Pancreas (tissue), 10 donors: Measurements from ENCODE around the gene NUDT7. TPM values are rescaled to one million over a fixed set of nuclear protein-coding genes. Genes with fewer than 3 reads are reported as not detected.
A peak's percentile ranks its signal among the peaks of the same experiment; 100 is the strongest.

Experiments
- ATAC-seq, 4 donors: fragments of 200-7000 bp; cut with Tn5 transposase; one replicate each; pipeline versions ENCODE4 v1.8.0 to v1.9.1; 2020; ENCODE audit warnings: mild to moderate bottlenecking in 4 of 4, moderate library complexity in 4 of 4
- DNase-seq, 6 donors: peaks; one replicate each; pipeline ENCODE4 v3.0.0-alpha.2; 2020
- FAIRE-seq: peaks from 2 replicates; lab custom pipeline; 2012; peaks lifted over from hg19 to GRCh38; lab: Jason Lieb, UNC
- H3K27ac ChIP-seq, 4 donors: fragments of 200-600 bp; sonication (generic); 1 replicate in 3 of 4; 2 replicates in 1 of 4; pipeline versions ENCODE4 v1.5.0 to v1.8.0; 2020
- H3K27me3 ChIP-seq, 4 donors: fragments of 200-600 bp; one replicate each; pipeline ENCODE4 v1.8.0; 2021
- H3K36me3 ChIP-seq, 3 donors: fragments of 200-600 bp; sonication (generic) in 1 of 3; one replicate each; pipeline versions ENCODE4 v1.5.0 to v1.8.0; 2020 to 2021
- H3K4me1 ChIP-seq, 3 donors: fragments of 200-600 bp; one replicate each; pipeline ENCODE4 v1.8.0; 2021
- H3K4me3 ChIP-seq, 4 donors: fragments of 200-600 bp; sonication (generic) in 2 of 4; one replicate each; pipeline versions ENCODE4 v1.5.0 to v1.8.0; 2020 to 2021
- H3K9me3 ChIP-seq, 4 donors: fragments of 200-600 bp; one replicate each; pipeline ENCODE4 v1.8.0; 2021
- CTCF ChIP-seq, 4 donors: fragments of 200-600 bp; sonication (generic) in 3 of 4; IDR thresholded peaks; one replicate each; pipeline versions ENCODE4 v1.5.0 to v1.8.0; 2021; ENCODE audit warnings: antibody characterized with exemption in 4 of 4
- WGBS, 2 donors: extraction: QIAGEN DNeasy Blood & Tissue Kit; methylation state at CpG; one replicate each; pipeline ENCODE4 v1.1.7; 2013; 5-methylcytosine and 5-hydroxymethylcytosine counted together
- intact Hi-C, 3 donors: fragments of 100-400 bp; cut with DNase I; formaldehyde crosslinking; loops; one replicate each; pipeline versions ENCODE4 v1.11.1 to v1.14.2; 2022
- polyA plus RNA-seq, 2 donors: library from polyadenylated mRNA; stranded (reverse); fragments of 200-250 nt; gene quantifications; one replicate each; pipeline ENCODE4 v1.2.3, GENCODE V29; 2013
- total RNA-seq, 6 donors: library from RNA; stranded (reverse); fragmentation: NEBNext Ultra II Directional in 4 of 6; extraction: Animal tissue kit (Norgen Biotek cat#: 25700) in 4 of 6; gene quantifications; one replicate each; pipeline versions ENCODE4 v1.2.1 to v1.2.4, GENCODE V29; 2021 to 2023
- donor health status: healthy with polysubstance abuse.
- donor health status: DM: no; HTN: no; CAD: no; lungs with moderate emphysema.
- donor health status: DM: no; HTN: no; CAD: no.
- donor health status: control.
- donor health status: control.
- donor health status: Bipolar disorder and iron deficiency.
- donor health status: DM: yes; HTN: yes; CAD: no.
- donor health status: DM: no; HTN: no; CAD: no.
- donor health status: DM: no; HTN: no; CAD: no.
- donor health status: DM: yes; HTN: yes; CAD: no.

The NUDT7 gene
- total and polyA plus RNA-seq, 8 donors = 2.7 to 9.3 (median 4.1) TPM

GRCh38 chr16:77696149-77696548 lies 26.2 kb upstream of the NUDT7 start:
- no peaks in the 10 kb centered on the region for H3K36me3 ChIP-seq
- H3K9me3 ChIP-seq = no peaks in the 10 kb centered on the region
- no peaks in the 10 kb centered on the region for H3K27me3 ChIP-seq
- ATAC-seq = peak in 1 of 4 donors; percentile 28
- DNase-seq = no peak
- H3K27ac ChIP-seq = no peak overlapping the region
- no peak overlapping the region for H3K4me3 ChIP-seq
- intact Hi-C loops = no loop called here
- H3K4me1 ChIP-seq = no peaks in the 10 kb centered on the region
- no peak for TF ChIP-seq CTCF (IDR thresholded peaks at IDR 0.05)
- no peak for FAIRE-seq

GRCh38 chr16:77700846-77701245 lies 21.5 kb upstream of the NUDT7 start:
- Histone ChIP-seq H3K36me3 (no peaks in the 10 kb centered on the region), H3K9me3 (no peaks in the 10 kb centered on the region), H3K4me1 (no peaks in the 10 kb centered on the region), H3K4me3 (no peak overlapping the region), H3K27ac (no peak overlapping the region), H3K27me3 (no peaks in the 10 kb centered on the region)
- intact Hi-C loops = no loop called here
- DNase-seq = no peak
- FAIRE-seq = no peak
- ATAC-seq = no peak
- TF ChIP-seq CTCF (IDR thresholded peaks at IDR 0.05) = no peak
- WGBS, 2 donors = 96 to 97% methylated on average over 1 of the region's 1 CpG

DNA sequence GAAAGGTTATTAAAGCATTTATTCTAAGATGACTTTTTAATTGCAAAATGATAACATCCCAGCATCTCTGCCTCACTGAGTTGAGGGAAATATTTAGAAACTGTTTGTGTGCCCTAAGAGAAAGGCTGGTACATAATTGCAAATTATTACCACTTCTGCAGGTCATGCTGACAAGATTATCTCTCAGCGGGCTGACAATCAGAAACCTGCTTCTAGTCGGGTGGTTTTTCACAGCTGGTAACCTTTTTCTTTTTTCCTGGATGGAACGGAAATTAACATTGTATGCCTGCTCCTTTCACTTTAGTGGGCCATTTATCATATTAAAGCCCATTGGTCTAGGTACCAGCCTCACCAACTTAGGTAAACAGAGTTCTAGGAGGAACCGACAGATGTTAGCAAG lies 17.0 kb upstream of the NUDT7 start:
- TF ChIP-seq CTCF (IDR thresholded peaks at IDR 0.05) = no peak
- intact Hi-C loops = no loop called here
- FAIRE-seq (no peak), ATAC-seq (peak in 1 of 4 donors; percentile 42), DNase-seq (no peak)
- Histone ChIP-seq H3K27ac (no peak overlapping the region), H3K9me3 (no peaks in the 10 kb centered on the region), H3K4me1 (no peaks in the 10 kb centered on the region), H3K36me3 (no peaks in the 10 kb centered on the region), H3K4me3 (no peak overlapping the region), H3K27me3 (peaks cover 0 to 4% (median 0%) of the 10 kb centered on the region in 4 donors)
- 47 to 57% methylated on average over 4 of the region's 4 CpGs for WGBS, 2 donors

- no peaks in the 10 kb centered on the region for H3K9me3 ChIP-seq
- H3K27me3 ChIP-seq = peaks cover 0 to 4% (median 0%) of the 10 kb centered on the region in 4 donors
- H3K4me3 ChIP-seq = no peak overlapping the region
- intact Hi-C loops = no loop called here
- no peak for TF ChIP-seq CTCF (IDR thresholded peaks at IDR 0.05)
- FAIRE-seq (no peak), DNase-seq (no peak), ATAC-seq (no peak)
- no peak overlapping the region for H3K27ac ChIP-seq
- WGBS, 2 donors = 59 to 64% methylated on average over 1 of the region's 1 CpG
- H3K4me1 ChIP-seq = no peaks in the 10 kb centered on the region
- no peaks in the 10 kb centered on the region for H3K36me3 ChIP-seq
These were observed 11.1 kb upstream of the NUDT7 start for GRCh38 chr16:77711179-77711578.

- no peak for FAIRE-seq
- ATAC-seq = peak; percentile 58 to 68 (median 60)
- H3K36me3 ChIP-seq = no peaks in the 10 kb centered on the region
- no peaks in the 10 kb centered on the region for H3K4me1 ChIP-seq
- TF ChIP-seq CTCF (IDR thresholded peaks at IDR 0.05) = no peak
- intact Hi-C loops = no loop called here
- no peak for DNase-seq
- no peak overlapping the region for H3K4me3 ChIP-seq
- H3K27me3 ChIP-seq = peaks cover 0 to 4% (median 0%) of the 10 kb centered on the region in 4 donors
- WGBS, 2 donors = 24 to 51% methylated on average over 5 of the region's 5 CpGs
- H3K27ac ChIP-seq = no peak overlapping the region
- no peaks in the 10 kb centered on the region for H3K9me3 ChIP-seq
These were observed 10.5 kb upstream of the NUDT7 start for GRCh38 chr16:77711775-77712174.
